Umbilical cord (tissue), 2 donors: ENCODE measurements around the gene MUC6. TPM values are rescaled to one million over a fixed set of nuclear protein-coding genes. Genes with fewer than 3 reads are reported as not detected.

Source experiments
- DNase-seq: peaks from one replicate; pipeline ENCODE4 v3.0.0-alpha.2; 2015; ENCODE audit warnings: low spot score
- total RNA-seq: library from RNA; depleted of rRNA; stranded (reverse); fragments of >200 nt; gene quantifications from one replicate; pipeline ENCODE4 v1.2.3, GENCODE V29; 2014; ENCODE audit warnings: low replicate concordance; ENCODE audit not compliant: insufficient read depth

Gene MUC6
- total RNA-seq, 1 donor from 2014 or later: 0.24 TPM

DNA sequence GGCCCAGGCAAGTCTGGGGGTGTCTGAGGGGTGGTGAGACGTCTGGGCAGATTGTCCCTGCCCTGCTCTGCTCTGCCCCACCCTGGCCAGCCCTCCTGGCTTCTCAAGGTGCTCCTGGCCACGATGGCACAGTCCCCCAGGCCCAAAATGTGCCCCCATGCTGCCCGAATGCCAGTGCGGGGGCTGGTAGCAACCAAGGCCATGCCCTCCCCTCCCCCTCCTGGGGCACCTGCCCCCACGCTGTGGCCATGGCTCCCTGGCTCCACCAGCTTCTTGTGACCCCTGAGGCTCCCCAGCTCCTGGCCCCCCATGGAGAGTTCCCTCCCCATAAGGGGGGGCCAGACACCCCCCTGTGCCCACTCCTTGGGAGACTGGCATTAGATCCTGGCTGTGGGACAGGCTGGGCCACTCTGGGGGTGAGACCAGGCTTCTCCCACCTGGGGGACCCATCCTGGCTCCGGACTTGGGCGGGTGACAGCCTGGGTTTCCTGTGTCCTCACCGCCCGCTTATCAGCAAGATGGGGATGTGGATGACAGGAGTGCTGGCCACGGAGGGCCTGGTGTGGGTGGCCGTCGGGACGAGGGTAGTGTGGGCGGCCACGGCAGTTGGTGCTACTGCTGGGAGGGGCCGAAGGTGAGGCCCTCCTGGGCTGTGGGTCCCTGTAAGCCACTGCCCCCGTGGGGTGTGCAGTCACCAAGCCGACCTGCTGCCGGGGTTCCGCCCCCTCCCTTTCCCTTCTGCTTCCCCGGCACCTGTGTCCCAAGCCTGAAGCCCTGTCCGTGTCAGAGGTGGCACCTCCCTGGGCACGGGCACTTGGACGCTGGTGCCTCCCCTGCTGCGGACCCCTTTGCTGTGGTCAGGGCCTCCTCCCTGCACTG is 15.9 kb upstream of the MUC6 start:
- DNase-seq: no peak

GRCh38 chr11:1051356-1052132 is 15.0 kb upstream of the MUC6 start:
- DNase-seq: no peak

GRCh38 chr11:1050581-1051355 is 14.2 kb upstream of the MUC6 start:
- DNase-seq: peak; percentile 50

GRCh38 chr11:1049911-1050580 is 13.5 kb upstream of the MUC6 start:
- DNase-seq: no peak

DNA sequence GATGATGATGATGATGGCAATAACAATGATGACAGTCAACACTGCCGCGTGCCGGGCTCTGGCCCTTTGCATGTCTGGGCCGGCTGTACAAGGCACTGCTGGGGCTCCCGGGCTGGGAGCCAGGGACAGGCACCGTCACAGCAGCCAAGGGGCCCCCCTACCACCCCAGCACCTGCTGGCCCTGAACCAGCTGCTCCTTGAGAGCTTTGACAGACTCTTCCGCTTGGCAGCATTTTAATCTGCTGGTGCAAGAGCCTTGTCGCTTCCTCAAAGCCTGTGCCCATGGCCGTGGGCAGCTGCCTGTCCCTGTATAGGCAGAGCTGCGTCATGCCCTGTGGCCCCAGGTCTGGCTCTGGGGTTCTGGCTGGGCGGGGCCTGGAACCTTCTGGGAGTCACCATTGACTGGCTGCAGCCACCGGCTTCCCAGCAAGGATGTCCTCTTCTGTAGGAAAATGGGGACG is 12.9 kb upstream of the MUC6 start:
- DNase-seq: no peak

- DNase-seq: no peak
Observed at GRCh38 chr11:1049071-1049405, 12.5 kb upstream of the MUC6 start.

DNA sequence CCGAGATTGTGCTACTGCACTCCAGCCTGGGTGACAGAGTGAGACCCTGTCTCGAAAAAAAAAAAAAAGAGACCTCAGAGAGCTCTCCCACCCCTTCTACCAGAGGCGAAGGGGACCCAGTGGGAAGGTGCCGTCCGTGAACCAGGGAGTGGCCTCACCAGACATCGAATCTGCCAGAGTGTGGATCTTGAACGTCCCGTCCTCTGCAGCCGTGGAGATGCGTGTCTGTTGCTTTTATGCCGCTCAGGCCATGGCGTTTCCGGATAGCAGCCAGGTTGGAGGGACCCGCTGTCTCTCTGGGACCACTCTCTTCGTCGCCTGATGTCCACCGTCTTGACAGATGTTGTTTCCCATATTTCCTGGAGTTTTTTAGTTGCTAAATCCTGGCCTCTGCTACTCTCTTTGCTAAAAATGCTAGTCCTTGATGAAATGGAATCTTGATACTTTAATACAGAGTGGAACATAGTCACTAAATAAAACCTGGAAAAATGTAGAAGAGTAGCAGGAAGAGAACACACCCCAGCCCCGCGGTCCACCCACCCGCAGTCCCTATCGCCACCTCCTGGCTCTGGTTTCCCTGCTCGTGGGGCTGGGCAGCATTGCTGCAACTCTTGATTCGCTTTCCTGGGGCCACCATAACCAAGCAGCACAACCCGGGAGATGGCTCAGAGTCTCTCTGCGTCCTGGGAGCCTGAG is 12.0 kb upstream of the MUC6 start:
- DNase-seq: no peak

- DNase-seq: no peak
Observed at GRCh38 chr11:1047595-1048156, 11.2 kb upstream of the MUC6 start.

DNA sequence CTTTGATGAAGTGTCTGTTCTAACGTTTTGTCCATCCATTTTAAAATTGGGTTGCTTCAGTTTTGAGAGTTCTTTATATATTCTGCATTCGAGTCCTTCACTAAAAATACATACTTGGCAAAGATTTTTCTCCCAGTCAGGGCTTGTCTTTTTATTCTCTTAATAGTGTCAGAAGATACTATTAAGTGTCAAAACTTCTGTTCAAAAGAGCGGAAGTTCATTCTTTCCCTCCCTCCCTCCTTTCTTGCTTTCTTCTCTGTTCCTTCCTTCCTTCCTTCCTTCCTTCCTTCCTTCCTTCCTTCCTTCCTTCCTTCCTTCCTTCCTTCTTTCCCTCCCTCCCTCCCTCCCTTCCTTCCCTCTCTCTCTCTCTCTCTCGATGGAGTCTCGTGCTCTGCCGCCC is 7.6 kb upstream of the MUC6 start:
- no peak for DNase-seq

DNA sequence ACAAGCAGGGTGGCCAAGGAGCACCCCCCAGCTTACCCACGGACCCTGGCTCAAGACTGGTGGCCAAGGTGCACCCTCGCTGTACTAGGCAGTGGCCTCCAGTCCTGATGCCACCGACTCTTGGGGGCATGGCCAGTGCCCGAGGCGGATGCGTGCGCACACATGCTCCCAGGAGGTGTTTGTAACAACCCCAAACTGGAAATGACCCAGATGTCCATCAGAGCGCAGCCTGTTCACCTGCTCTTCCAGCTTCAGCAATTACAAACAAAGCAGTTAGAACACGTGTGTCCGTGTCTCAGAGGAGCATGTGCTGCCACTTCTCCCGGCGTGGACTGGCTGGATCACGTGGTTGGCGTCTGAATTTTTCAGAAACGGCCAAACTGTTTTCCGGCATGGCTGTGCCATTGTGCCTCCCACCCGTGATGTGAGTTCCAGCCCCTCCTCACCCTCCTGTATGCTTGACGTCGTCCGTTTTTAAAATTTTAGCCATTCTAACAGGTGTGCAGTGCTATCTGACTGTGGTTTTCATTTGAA is 7.1 kb upstream of the MUC6 start:
- no peak for DNase-seq

GRCh38 chr11:1042626-1043562 is 6.4 kb upstream of the MUC6 start:
- no peak for DNase-seq

DNA sequence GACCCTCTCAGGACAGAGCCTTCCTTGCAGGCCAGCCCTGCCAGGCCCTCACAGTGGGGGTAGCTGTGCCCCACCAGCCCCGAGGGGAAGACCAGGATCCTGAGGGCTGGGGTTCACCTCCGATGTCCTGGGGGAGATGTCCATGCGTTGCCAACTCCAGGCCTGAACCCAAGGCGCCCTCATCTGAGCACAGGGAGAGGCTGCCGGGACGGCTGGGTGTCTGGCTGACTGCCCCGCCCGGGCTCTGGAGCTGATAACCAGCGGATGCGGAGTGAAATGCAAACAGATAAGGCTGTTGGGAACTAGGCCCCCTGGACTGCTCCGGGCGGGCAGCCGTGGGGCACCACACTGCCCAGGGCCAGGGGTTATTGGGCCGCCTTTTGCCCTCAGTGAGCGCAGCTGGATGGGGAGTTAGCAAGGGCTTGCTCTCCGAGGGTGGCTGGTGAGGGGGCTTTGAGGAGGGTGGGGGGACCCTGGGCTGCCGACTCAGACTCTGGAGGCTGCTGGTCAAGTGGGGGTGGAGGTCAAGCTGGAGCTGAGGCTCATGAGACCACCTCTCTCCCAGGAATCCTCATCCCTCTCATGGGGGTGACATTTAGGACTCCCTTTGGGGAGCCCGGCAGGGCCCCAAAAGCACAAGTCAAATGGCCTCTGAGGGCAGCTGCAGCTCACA is 5.6 kb upstream of the MUC6 start:
- peak; percentile 38 for DNase-seq

DNA sequence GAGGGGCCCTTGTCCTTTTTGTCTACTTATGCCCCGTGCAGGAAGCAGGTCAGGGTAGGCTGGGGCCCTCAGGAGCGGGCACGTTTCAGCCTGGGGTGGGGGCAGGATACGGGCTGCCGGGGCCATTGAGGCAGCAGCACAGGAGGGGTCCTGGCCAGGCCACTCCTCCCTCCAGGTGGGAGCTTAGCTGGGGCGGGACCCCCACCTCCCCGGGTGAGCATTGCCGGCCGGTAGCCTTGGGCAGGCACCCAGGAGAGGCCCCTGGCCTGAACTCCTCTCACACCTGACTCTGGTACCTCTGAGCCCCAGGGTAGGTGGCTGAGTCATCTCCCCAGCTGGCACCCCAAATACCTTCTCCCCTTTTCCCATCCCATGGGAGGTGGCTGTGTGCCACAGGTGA is 5.0 kb upstream of the MUC6 start:
- no peak for DNase-seq

DNA sequence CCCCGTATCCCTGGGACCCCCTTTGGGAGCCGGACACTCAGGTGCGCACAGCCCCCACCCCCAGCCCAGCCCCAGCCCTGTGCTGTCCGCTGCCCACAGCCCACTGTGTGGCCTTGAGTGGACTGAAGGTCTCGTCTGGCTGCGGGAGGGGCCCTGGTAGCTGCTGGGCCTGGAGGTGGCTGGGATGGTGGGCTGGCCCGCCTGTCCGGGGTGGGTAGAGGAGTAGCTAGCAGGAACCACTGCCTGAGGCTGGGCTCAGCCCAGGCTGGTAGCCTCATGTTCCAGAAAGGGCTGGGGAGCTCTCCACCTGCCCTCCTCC is 4.6 kb upstream of the MUC6 start:
- DNase-seq: no peak

GRCh38 chr11:1040428-1041148 is 4.1 kb upstream of the MUC6 start:
- no peak for DNase-seq

DNA sequence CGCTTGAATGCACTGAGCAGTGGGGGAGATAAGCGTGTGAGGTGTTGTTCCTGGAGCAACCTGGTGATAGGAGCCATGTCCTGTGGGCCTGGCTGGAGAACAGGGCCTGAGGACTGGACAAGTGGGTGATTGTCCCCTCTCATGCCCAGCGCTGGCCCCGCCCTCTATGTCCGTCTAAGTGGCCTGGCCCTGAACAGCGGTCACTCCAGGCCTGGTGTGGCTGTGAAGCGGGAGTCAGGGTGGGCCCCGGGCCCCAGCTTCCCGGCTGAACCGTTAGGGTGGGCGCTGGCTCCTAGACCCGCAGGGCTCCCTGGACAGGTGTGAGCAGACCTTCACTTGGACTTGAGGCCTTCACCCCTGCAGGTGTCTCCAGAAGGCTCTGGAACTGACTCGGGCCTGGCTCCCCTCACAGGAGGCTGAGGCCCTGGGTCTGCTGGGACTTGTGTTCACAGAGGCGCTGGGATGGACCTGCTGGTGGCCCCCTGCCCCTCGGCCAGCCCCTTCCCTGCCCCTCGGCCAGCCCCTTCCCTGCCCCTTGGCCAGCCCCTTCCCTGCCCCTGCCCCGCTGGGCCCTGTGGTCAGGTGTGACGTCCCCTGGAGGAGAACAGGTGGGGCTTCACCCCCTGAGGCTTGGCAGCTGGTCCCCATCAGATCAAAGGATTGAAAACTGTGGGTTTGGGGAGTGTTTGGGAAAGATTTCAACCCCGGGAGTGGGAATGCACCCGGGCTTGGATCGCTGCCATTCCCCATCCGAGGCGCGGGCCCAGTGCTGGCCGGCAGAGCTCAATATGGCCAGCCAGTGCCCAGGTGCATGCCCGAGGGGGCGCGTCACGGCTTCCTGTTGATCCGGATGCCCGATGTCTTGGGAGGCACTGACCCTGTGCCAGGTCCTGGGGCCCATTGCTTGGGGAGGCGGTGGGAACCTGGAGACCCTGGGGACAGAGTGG is 3.2 kb upstream of the MUC6 start:
- DNase-seq: no peak

DNA sequence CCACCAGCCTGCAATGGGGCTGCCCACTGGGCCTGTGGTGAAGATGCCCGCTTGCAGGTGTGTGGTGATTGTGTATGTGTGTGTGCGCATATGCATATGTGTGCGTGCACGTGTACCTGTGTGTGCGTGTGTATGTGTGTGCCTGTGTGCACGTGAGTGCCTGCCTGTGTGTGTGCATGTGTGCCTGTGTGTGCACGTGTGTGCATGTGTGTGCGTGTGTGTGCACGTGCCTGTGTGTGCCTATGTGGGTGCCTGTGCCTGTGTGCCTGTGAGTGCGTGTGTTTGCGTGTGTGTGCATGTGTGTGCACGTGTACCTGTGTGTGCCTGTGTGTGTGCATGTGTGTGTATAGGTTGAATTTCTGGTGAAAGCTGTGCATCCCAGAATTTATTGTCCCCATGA is 2.4 kb upstream of the MUC6 start:
- no peak for DNase-seq
